H1 (cell line): ENCODE measurements around the gene CALML5. TPM values are rescaled to one million over a fixed set of nuclear protein-coding genes. Genes with fewer than 3 reads are reported as not detected.

ENCODE experiments used
- ASH2L ChIP-seq: fragments of 200-600, 300-600 bp; sonication (generic); IDR thresholded peaks from one replicate; pipeline ENCODE4 v1.7.1; 2017; ENCODE audit warnings: low read length
- CHD7 ChIP-seq: fragments of 300-600 bp; sonication (generic); IDR thresholded peaks from 2 replicates; pipeline ENCODE4 v1.7.1; 2012; ENCODE audit warnings: low read length, moderate library complexity, mild to moderate bottlenecking, inconsistent platforms; ENCODE audit not compliant: insufficient replicate concordance
- NANOG ChIP-seq: IDR thresholded peaks from 2 replicates; pipeline ENCODE4 v1.6.1; 2011; ENCODE audit warnings: low read length, low read depth, mild to moderate bottlenecking, inconsistent platforms; ENCODE audit not compliant: insufficient read depth, poor library complexity, severe bottlenecking
- POU5F1 ChIP-seq: IDR thresholded peaks from 2 replicates; pipeline ENCODE4 v1.6.1; 2011; ENCODE audit warnings: low read depth, mild to moderate bottlenecking, low read length, moderate library complexity
- SIRT6 ChIP-seq: IDR thresholded peaks from one replicate; pipeline ENCODE4 v1.7.1; 2012; ENCODE audit warnings: low read length, inconsistent platforms
- SP1 ChIP-seq: IDR thresholded peaks from 2 replicates; pipeline ENCODE4 v1.6.1; 2011; ENCODE audit warnings: low read depth, low read length
- SUZ12 ChIP-seq: fragments of 200-600 bp; sonication (generic); IDR thresholded peaks from 2 replicates; pipeline ENCODE4 v1.6.1; 2012; ENCODE audit warnings: mild to moderate bottlenecking, inconsistent platforms, low read length, moderate library complexity, mixed read lengths
- polyA plus RNA-seq, 7 experiments: library from polyadenylated mRNA; depleted of rRNA in 3 of 7; stranded (reverse) in 5 of 7; unstranded in 2 of 7; fragments of >200 nt in 5 of 7; fragments of 200-250 nt in 2 of 7; gene quantifications; 1 replicate in 5 of 7; 2 replicates in 1 of 7; 4 replicates in 1 of 7; pipeline versions ENCODE4 v1.2.1 to v1.2.3, GENCODE V29; 2011 to 2013; ENCODE audit warnings: missing spikeins in 2 of 7, mixed read lengths in 2 of 7
- total RNA-seq: library from RNA; stranded (reverse); fragmentation: NEBNext Ultra II Directional; extraction: Animal tissue kit (Norgen Biotek cat#: 25700); gene quantifications from 2 replicates; pipeline ENCODE4 v1.2.1, GENCODE V29; 2021

The CALML5 gene
- total and polyA plus RNA-seq, 2 of the 8 experiments (the other 6 are each of a cell fraction or from before 2014, with no cell fraction given): not detected

GRCh38 chr10:5534051-5534821 is 34.9 kb upstream of the CALML5 start (continued):
- no peak for TF ChIP-seq CHD7
- TF ChIP-seq NANOG: no peak
- no peak for TF ChIP-seq SP1
- TF ChIP-seq SIRT6: no peak
- TF ChIP-seq ASH2L: no peak
- no peak for TF ChIP-seq SUZ12
- no peak for TF ChIP-seq POU5F1
